HAP-1 (cell line): ENCODE data around the gene PLEKHG5.
"Not testable (repeated sequence)": the region's sequence is repeated elsewhere in the genome, so short reads cannot be mapped to it uniquely, and the experiment has no call there.

Experiments
- DNase-seq, 2 experiments: peaks; one replicate each; pipeline ENCODE4 v3.0.0-alpha.2; 2016 to 2020; ENCODE audit warnings: low spot score in 2 of 2
- H3K27me3 ChIP-seq: fragments of 250-450 bp; sonication (Bioruptor Pico); 2 replicates; pipeline ENCODE4 v1.5.1; 2020; ENCODE audit warnings: low read depth, mild to moderate bottlenecking, moderate library complexity
- H3K36me3 ChIP-seq: fragments of 250-450 bp; sonication (Bioruptor Pico); replicated peaks from 2 replicates; pipeline ENCODE4 v1.5.1; 2020; ENCODE audit warnings: mild to moderate bottlenecking
- H3K4me1 ChIP-seq: fragments of 250-450 bp; sonication (Bioruptor Pico); 2 replicates; pipeline ENCODE4 v1.5.1; 2020; ENCODE audit warnings: mild to moderate bottlenecking
- H3K4me3 ChIP-seq: fragments of 250-450 bp; sonication (Bioruptor Pico); 2 replicates; pipeline ENCODE4 v1.5.1; 2020; ENCODE audit warnings: mild to moderate bottlenecking, moderate library complexity
- H3K9me3 ChIP-seq: fragments of 250-450 bp; sonication (Bioruptor Pico); 2 replicates; pipeline ENCODE4 v1.5.1; 2020; ENCODE audit warnings: mild to moderate bottlenecking, moderate library complexity
- in situ Hi-C: fragments of 300-500 bp; cut with MboI; formaldehyde crosslinking; loops from 3 replicates; pipeline ENCODE4 v1.14.3; 2020; ENCODE audit warnings: low sequenced_read_pairs, inconsistent platforms, mixed read lengths

Gene PLEKHG5

DNA sequence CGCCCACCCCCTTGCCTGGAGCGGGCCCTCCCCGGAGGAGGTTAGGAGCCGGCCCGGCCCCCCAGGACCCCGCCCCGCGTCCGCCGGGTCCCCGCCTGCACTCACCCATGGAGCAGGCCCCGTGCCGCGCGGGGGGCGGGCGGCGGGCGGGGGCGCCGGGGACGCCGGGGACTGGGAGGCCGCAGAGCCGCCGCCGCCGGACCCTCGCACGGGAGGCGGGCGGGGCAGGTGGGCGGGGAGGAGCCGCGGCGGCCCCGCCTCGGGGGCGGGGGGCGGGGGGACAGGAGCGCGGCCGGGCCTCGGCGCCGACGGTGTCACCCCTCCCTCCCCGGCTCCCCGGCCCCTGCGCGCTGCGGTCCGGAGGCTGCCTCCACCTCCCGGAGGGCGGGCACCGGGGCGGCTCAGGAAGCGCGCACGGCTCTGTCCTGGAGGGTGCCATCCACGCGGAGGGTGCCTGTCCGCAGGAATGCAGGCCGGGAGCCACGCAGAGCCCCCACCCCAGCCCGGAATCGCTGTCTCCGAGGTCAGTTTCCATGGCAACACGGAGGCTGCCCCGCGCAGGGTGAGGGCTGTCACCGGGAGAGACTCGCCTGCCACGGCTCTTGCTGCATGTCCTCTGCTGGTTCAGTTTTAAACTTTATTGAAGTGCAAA is 5.9 kb upstream of the PLEKHG5 start:
- in situ Hi-C loops, result no loop called here
- H3K27me3 ChIP-seq, result no peaks in the 10 kb centered on the region
- peak; percentile 43 to 82 for DNase-seq
- no peaks in the 10 kb centered on the region for H3K9me3 ChIP-seq
- H3K4me3 ChIP-seq, result peak overlapping the region; percentile 50
- no peaks in the 10 kb centered on the region for H3K36me3 ChIP-seq
- peaks cover 10% of the 10 kb centered on the region for H3K4me1 ChIP-seq

DNA sequence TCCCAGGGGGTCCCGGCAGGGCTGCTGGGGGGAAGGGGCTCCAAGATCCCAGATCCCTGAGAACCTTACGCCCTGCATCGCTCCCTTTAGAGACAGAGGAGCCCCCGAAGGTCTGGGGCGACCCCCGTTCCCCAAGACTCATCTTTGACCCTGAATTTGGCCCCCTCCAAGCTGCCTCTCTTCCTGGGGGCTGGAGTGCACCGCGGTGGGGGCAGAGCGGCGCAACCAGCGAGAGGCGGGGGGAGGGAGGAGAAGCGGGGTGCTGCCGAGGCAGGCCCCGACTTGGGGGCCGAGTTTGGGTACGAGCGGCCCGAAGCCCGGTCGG is 5.4 kb upstream of the PLEKHG5 start:
- in situ Hi-C loops, result no loop called here
- no peaks in the 10 kb centered on the region for H3K27me3 ChIP-seq
- no peaks in the 10 kb centered on the region for H3K9me3 ChIP-seq
- peak overlapping the region; percentile 41 for H3K4me3 ChIP-seq
- no peak for DNase-seq
- H3K4me1 ChIP-seq, result peaks cover 10% of the 10 kb centered on the region
- no peaks in the 10 kb centered on the region for H3K36me3 ChIP-seq

DNA sequence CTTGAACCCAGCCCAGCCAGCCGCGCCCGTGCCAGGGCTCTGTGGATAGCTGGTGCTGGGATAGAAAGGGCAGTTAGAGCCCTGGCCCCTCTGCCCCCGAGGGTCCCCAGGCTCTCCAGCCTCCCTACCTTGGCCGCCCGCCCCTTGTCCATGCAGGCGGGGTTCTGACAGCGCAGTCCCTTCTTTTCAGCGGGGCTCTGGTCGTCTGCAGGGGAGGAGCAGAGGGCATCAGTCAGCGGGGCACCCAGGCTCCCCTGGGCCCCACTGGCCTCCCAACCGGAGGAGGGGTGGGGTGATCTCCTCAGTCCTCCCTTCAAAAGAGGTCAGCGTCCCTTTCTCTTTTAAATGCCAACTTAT is 4.9 kb upstream of the PLEKHG5 start:
- Histone ChIP-seq H3K4me3 (peak overlapping the region; percentile 41), H3K9me3 (no peaks in the 10 kb centered on the region), H3K27me3 (no peaks in the 10 kb centered on the region), H3K4me1 (peaks cover 14% of the 10 kb centered on the region), H3K36me3 (no peaks in the 10 kb centered on the region)
- in situ Hi-C loops, result no loop called here
- DNase-seq, result no peak

DNA sequence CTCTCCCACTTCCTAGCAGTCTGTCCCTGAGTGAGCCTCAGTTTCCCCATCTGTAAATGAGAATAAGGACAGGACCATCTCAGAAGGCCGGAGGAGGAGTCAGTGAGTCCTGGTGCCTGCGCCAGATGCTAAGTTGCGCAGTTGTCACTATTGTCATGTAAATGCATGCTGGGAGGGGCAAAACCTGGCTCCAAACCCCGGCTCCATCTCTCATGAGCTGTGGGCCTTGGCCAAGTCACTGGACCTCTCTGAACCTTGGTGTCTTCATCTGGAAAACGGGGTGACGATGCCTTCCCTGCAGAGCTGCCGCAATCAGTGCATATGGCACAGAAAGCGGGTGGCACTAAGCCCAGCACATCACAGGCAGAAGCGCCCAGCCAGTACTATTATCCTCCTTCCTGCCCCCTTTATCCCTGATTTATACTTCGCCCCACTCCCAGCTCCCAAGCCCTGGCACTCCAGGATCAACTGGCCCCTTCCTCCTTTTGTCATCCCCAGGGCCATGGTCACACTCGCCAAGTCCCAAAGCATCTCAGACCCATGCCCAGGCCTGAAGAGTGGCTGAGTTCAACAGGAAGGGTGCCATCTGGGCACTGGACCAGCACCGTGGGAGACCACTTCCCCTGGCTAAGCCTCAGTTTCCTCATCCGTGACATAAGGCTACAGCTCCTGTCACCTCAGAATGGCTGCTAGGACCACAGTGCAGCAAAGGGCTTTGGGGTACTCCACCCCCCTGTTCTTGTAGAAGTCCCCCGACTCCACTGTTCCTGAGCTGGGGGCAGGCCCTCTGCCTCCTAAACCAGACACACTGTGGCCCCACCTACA is 4.3 kb upstream of the PLEKHG5 start:
- Histone ChIP-seq H3K4me3 (no peak overlapping the region), H3K36me3 (no peaks in the 10 kb centered on the region), H3K4me1 (peaks cover 16% of the 10 kb centered on the region), H3K27me3 (no peaks in the 10 kb centered on the region), H3K9me3 (no peaks in the 10 kb centered on the region)
- DNase-seq, result peak; percentile 23 to 56
- in situ Hi-C loops, result no loop called here

DNA sequence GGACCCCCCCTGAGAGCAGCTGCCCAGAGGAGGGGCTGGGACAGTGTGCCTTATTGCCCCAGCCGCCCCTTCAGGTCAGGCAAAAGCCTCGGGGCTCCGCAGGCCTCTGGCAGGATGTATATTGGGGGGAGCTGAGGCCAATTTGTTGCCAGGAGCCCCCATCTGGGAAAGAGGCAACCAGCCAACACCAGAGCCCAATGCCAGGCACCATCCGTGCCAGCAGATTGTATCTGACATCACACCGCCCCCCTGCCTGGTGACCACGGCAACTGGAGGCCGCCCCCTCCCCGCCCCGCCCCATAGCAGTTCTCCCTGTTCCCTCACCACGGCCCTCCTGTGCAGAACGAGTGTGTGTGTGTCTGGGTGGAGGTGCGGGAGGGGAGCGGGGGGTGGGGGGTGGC is 3.6 kb upstream of the PLEKHG5 start:
- in situ Hi-C loops, result no loop called here
- Histone ChIP-seq H3K4me1 (peaks cover 16% of the 10 kb centered on the region), H3K4me3 (no peak overlapping the region), H3K9me3 (no peaks in the 10 kb centered on the region), H3K36me3 (no peaks in the 10 kb centered on the region), H3K27me3 (no peaks in the 10 kb centered on the region)
- DNase-seq, result no peak

DNA sequence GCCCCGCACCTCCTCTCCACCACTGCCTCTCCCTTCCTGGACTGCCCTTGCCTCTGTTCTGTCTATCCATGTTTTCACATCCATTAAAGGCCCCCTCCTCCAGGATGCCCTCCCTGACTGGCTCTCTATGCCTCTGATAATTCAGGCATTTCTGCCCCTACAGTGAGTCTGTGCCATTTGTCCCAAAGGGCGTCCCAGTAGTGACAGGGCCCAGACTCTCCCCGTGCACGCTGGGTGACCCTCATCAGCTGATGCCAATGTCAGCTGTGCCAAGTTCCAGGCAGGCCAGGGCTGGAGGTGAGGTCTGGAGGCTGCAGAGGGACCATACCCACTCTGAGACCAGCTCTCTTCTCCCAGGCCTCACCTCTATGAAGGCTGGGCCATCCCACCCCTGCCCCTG is 3.2 kb upstream of the PLEKHG5 start:
- in situ Hi-C loops, result no loop called here
- no peaks in the 10 kb centered on the region for H3K36me3 ChIP-seq
- H3K4me3 ChIP-seq, result no peak overlapping the region
- H3K4me1 ChIP-seq, result peaks cover 16% of the 10 kb centered on the region
- no peak for DNase-seq
- H3K9me3 ChIP-seq, result no peaks in the 10 kb centered on the region
- H3K27me3 ChIP-seq, result no peaks in the 10 kb centered on the region

DNA sequence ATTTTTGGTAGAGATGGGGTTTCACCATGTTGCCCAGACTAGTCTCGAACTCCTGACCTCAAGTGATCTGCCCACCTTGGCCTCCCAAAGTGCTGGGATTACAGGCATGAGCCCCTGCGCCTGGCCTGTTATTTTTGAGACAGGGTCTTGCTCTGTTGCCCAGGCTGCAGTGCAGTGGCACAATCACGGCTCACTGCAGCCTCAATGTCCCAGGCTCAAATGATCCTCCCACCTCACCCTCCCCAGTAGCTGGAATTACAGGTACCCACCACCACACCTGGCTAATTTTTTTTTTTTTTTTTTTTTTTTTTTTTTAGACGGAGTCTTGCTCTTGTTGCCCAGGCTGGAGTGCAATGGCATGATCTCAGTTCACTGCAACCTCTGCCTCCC is 2.4 kb upstream of the PLEKHG5 start:
- H3K4me3 ChIP-seq, H3K9me3 ChIP-seq, in situ Hi-C loops, DNase-seq, H3K36me3 ChIP-seq, H3K27me3 ChIP-seq: not testable (repeated sequence)
- H3K4me1 ChIP-seq, result peaks cover 16% of the 10 kb centered on the region

DNA sequence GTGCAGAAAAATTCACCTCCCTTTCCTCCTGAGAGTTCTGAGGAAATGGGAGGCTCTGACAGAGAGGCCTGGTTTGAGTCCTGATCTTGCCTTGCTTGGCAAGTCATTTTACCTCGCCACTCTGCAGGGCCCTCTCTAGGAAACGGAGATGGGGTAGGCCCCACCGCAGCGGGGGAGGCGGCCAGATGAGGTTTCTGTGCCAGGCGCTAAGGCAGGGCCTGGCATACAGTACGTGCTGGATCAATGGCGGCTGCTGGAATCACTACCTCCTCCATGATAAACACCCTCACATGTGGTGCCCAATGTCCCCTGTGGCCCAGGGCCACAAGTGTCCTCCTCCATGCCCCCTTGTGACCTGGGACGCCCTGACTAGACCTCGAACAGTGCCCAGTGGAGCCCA is 499 bp upstream of the PLEKHG5 start:
- no peak for DNase-seq
- Histone ChIP-seq H3K4me1 (peaks cover 16% of the 10 kb centered on the region), H3K9me3 (no peaks in the 10 kb centered on the region), H3K4me3 (no peak overlapping the region; the same call in 1 of the 2 replicates), H3K36me3 (no peaks in the 10 kb centered on the region), H3K27me3 (no peaks in the 10 kb centered on the region)
- in situ Hi-C loops, result no loop called here

DNA sequence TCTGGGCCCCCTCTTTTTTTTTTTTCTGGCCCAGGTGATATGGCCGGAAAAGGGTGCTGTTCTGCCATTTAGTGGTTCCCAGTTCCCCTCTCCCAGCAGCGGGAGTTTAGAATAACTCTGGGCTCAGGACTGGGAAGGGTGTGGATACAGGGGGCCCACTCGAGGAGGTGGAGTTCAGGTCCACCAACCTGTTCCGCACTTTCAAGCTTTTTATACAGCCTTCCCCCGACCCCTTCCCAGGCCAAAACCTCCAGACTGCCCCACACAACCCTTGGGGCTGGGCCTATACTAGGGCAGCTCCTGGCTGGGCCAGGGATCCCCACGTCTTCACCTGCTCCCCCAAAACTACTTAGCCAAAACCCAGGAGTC is 402 bp downstream of the PLEKHG5 start:
- in situ Hi-C loops, result no loop called here
- Histone ChIP-seq H3K27me3 (peaks cover 3% of the 10 kb centered on the region), H3K4me1 (peaks cover 11% of the 10 kb centered on the region), H3K4me3 (peak overlapping the region; percentile 72), H3K9me3 (no peaks in the 10 kb centered on the region), H3K36me3 (no peaks in the 10 kb centered on the region)
- no peak for DNase-seq

DNA sequence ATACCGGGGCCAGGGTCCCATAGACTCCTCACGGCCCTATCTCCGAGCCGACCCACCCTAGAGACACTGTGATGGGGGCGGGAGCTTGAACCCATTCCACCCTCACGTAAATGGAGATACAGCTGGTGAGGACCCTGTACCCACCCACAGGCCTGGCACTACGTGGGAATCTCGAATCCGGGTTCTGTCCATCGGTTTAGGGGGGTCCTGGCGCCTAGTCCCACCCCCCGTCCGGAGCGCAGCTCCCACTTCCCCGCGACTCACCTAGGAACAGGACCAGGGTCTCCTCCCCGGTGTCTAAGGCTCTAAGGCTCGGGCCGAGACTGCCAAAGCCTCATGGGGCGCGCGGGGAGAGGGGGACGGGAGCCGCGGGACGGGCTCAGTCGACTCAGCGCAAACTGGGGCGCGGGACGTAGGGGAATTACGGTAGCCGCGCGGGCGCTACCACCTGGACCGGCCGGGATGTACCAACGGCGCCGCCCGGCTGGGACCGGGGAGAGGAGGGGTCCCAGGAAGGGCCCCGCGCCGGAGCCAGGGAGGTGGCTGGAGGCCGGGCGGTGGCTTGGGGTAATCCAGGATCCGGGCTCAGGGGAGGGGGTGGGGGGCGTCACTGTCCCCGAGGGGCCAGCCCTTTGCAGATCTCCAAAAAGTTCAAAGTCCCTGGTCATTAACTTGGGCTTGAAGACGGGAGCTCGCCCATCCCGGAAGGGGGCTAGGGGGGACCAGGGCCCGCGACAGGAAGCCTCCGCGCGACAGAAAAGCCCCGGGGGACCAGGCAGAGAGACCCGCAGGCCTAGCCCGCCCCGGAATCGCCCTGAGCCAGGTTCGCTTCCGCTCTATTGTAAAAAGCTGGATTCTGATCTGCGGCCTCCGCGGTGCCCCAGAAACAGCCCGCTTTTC is 1.0 kb downstream of the PLEKHG5 start:
- H3K36me3 ChIP-seq, result no peaks in the 10 kb centered on the region
- peaks cover 8% of the 10 kb centered on the region for H3K27me3 ChIP-seq
- no peaks in the 10 kb centered on the region for H3K9me3 ChIP-seq
- in situ Hi-C loops, result no loop called here
- peak; percentile 74 to 89 for DNase-seq
- peak overlapping the region; percentile 72 for H3K4me3 ChIP-seq
- peaks cover 6% of the 10 kb centered on the region; the same call in 1 of the 2 replicates for H3K4me1 ChIP-seq

DNA sequence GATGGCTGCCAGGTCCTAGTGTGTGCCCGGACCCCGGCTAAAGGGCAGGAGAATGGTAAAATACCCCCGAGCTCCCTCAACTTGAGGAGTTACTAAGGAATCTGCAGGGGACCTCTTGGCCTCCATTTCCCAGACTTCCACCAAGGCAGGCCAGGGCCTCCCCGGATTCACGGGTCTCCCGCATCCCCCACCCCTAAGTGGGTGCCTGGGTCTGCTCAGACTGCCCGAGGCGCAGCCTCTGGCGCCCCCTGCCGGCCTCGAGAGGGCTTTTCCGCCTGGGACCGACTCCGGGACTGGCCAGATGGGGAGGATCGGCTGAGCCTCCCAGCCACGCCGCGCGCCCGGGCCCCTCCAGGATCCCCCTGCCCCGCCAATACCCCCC is 1.7 kb downstream of the PLEKHG5 start:
- H3K4me3 ChIP-seq, result peak overlapping the region; percentile 72
- H3K27me3 ChIP-seq, result peaks cover 13% of the 10 kb centered on the region
- H3K4me1 ChIP-seq, result peaks cover 6% of the 10 kb centered on the region; the same call in 1 of the 2 replicates
- in situ Hi-C loops, result no loop called here
- peak; percentile 65 to 85 for DNase-seq
- H3K9me3 ChIP-seq, result no peaks in the 10 kb centered on the region
- H3K36me3 ChIP-seq, result no peaks in the 10 kb centered on the region

DNA sequence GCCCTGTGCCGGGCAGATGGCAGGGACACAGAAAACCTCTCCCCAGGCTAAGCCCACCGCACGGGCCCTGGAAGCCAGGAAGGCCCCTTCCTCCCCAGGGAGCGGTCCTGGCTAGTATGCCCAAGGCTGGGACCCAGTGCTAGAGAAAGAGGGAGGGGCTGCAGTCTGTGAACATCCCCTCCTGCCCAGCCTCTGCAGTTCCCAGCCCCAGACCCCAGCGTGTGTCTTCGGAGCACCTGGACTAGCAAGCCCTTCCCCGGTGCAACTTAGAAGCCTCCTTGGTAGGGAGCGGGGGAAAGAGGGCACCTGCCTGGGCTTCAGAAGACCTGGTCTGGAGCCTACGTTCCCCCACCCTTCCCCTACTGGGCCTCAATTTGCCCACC is 2.1 kb downstream of the PLEKHG5 start:
- H3K4me1 ChIP-seq, result peaks cover 6% of the 10 kb centered on the region; the same call in 1 of the 2 replicates
- H3K36me3 ChIP-seq, result no peaks in the 10 kb centered on the region
- no peak for DNase-seq
- in situ Hi-C loops, result no loop called here
- peaks cover 13% of the 10 kb centered on the region for H3K27me3 ChIP-seq
- no peaks in the 10 kb centered on the region for H3K9me3 ChIP-seq
- H3K4me3 ChIP-seq, result peak overlapping the region; percentile 72

DNA sequence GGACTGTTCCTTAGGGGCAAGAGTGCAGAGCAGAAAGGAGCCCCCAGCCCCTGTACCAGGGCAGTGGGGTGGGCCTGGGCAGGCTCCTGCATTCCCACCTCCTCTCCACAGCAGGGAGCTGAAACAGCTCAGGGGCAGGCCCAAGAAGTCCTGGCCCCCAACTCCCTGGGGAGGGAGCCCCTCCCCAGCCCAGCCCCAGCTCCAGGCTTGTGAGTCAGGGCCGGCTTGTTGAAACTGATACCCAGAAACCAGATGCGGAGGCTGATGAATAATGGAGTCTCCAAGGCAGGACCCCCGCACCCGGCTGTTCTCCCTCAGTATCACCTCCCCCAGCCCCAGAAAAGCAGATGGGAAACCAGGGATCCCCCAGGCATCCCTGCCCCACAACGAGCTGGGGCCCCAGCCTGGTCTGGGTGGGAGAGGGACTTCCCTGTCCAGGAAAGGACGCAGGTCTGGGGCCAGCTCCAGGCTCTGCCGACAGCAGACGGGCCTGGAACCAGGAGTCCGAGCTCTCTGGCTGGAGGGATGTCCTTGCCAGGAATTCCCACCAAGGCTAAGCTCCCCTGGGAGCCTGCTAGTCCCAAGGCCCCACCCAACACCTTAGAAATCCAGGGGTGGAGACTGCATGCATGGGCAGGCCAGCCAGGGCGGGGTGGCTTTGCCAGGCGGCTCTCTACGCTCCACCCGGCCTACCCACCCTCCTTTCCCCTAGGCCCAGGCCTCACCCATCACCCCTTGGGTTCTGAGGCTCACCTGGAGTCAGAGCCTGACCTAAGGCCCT is 2.7 kb downstream of the PLEKHG5 start:
- peak in 1 of 2 experiments; percentile 58 for DNase-seq
- Histone ChIP-seq H3K36me3 (no peaks in the 10 kb centered on the region), H3K4me3 (no peak overlapping the region), H3K27me3 (peaks cover 15% of the 10 kb centered on the region), H3K9me3 (no peaks in the 10 kb centered on the region), H3K4me1 (peaks cover 6% of the 10 kb centered on the region; the same call in 1 of the 2 replicates)
- in situ Hi-C loops, result no loop called here
